ENCODE data around the gene TSPAN18.

Gene TSPAN18

GRCh38 chr11:44798607-44798972, 71.8 kb downstream of the TSPAN18 start:
- H2BK120ac ChIP-seq (ENCODE audit: low read depth, low read length): no peak overlapping the region
- H3K79me1 ChIP-seq (replicated peaks; ENCODE audit: low read length, poor library complexity, severe bottlenecking): no peaks in the 10 kb centered on the region

GRCh38 chr11:44799012-44799411, 72.2 kb downstream of the TSPAN18 start:
- H3K9ac ChIP-seq (ENCODE audit: low read length): no peak overlapping the region
- H3K36me3 ChIP-seq (ENCODE audit: control insufficient read depth in 1 of 2, insufficient read depth in 2 of 2, low read depth in 1 of 2, low read length in 2 of 2): no peaks in the 10 kb centered on the region
- no peak overlapping the region for H2BK15ac ChIP-seq (ENCODE audit: low read depth, poor library complexity, severe bottlenecking)
- no peak overlapping the region for H3K23ac ChIP-seq (ENCODE audit: low read length in 2 of 2)
- no peak for DNase-seq
- H3K79me1 ChIP-seq (replicated peaks; ENCODE audit: low read length, poor library complexity, severe bottlenecking): no peaks in the 10 kb centered on the region
- H3K9me3 ChIP-seq (ENCODE audit: control insufficient read depth, low read length): no peaks in the 10 kb centered on the region
- 86% methylated on average over 9 of the region's 10 CpGs for WGBS
- no peak overlapping the region for H2BK120ac ChIP-seq (ENCODE audit: low read depth, low read length)
- peaks cover 1% of the 10 kb centered on the region for H3K4me1 ChIP-seq (ENCODE audit: control insufficient read depth, insufficient read depth, low read depth, low read length)
- H3K27ac ChIP-seq (ENCODE audit: low read length, poor library complexity, severe bottlenecking): no peak overlapping the region
- H2BK5ac ChIP-seq (ENCODE audit: low read depth, low read length, poor library complexity, severe bottlenecking): no peak overlapping the region
- no peak overlapping the region for H2AK5ac ChIP-seq (ENCODE audit: low read length, severe bottlenecking)
- H3K14ac ChIP-seq (ENCODE audit: low read length in 2 of 2): no peak overlapping the region
- H3K4ac ChIP-seq (ENCODE audit: low read depth in 1 of 2, low read length in 2 of 2): no peak overlapping the region
- H3K27me3 ChIP-seq (ENCODE audit: control insufficient read depth in 1 of 2, insufficient read depth in 1 of 2, low read length in 2 of 2): peaks cover 78 to 91% of the 10 kb centered on the region in 2 experiments
- no peak overlapping the region for H4K91ac ChIP-seq (ENCODE audit: low read length)
- no peak overlapping the region for H2BK12ac ChIP-seq (ENCODE audit: low read length in 2 of 2)
- no peak overlapping the region for H3K4me3 ChIP-seq (ENCODE audit: insufficient read depth in 1 of 2, low read depth in 1 of 2, low read length in 2 of 2)
- no peak overlapping the region for H2AFZ ChIP-seq (ENCODE audit: low read depth, low read length)
- no peak overlapping the region for H3K4me2 ChIP-seq (ENCODE audit: low read length, poor library complexity, severe bottlenecking)
- no peak overlapping the region for H4K8ac ChIP-seq (ENCODE audit: low read length)
- no peak overlapping the region for H3K18ac ChIP-seq (ENCODE audit: low read depth in 1 of 2, low read length in 2 of 2)

More at GRCh38 chr11:44798607-44798972, 71.8 kb downstream of the TSPAN18 start:
- no peak overlapping the region for H3K4ac ChIP-seq (ENCODE audit: low read depth in 1 of 2, low read length in 2 of 2)
- no peak overlapping the region for H3K4me3 ChIP-seq (ENCODE audit: insufficient read depth in 1 of 2, low read depth in 1 of 2, low read length in 2 of 2)
- no peak overlapping the region for H3K27ac ChIP-seq (ENCODE audit: low read length, poor library complexity, severe bottlenecking)
- H3K27me3 ChIP-seq (ENCODE audit: control insufficient read depth in 1 of 2, insufficient read depth in 1 of 2, low read length in 2 of 2): peaks cover 81 to 91% of the 10 kb centered on the region in 2 experiments
- peaks cover 1% of the 10 kb centered on the region for H3K4me1 ChIP-seq (ENCODE audit: control insufficient read depth, insufficient read depth, low read depth, low read length)
- no peak overlapping the region for H3K4me2 ChIP-seq (ENCODE audit: low read length, poor library complexity, severe bottlenecking)
- H3K23ac ChIP-seq (ENCODE audit: low read length in 2 of 2): no peak overlapping the region
- H4K8ac ChIP-seq (ENCODE audit: low read length): no peak overlapping the region
- no peak overlapping the region for H4K91ac ChIP-seq (ENCODE audit: low read length)
- no peak overlapping the region for H3K14ac ChIP-seq (ENCODE audit: low read length in 2 of 2)
- H3K9ac ChIP-seq (ENCODE audit: low read length): no peak overlapping the region
- H3K9me3 ChIP-seq (ENCODE audit: control insufficient read depth, low read length): no peaks in the 10 kb centered on the region
- H2BK5ac ChIP-seq (ENCODE audit: low read depth, low read length, poor library complexity, severe bottlenecking): no peak overlapping the region
- no peak overlapping the region for H2BK15ac ChIP-seq (ENCODE audit: low read depth, poor library complexity, severe bottlenecking)
- no peak overlapping the region for H2AFZ ChIP-seq (ENCODE audit: low read depth, low read length)
- no peak overlapping the region for H2BK12ac ChIP-seq (ENCODE audit: low read length in 2 of 2)
- DNase-seq: no peak
- H3K18ac ChIP-seq (ENCODE audit: low read depth in 1 of 2, low read length in 2 of 2): no peak overlapping the region
- H2AK5ac ChIP-seq (ENCODE audit: low read length, severe bottlenecking): no peak overlapping the region
- H3K36me3 ChIP-seq (ENCODE audit: control insufficient read depth in 1 of 2, insufficient read depth in 2 of 2, low read depth in 1 of 2, low read length in 2 of 2): no peaks in the 10 kb centered on the region

- no peak overlapping the region for H3K14ac ChIP-seq (ENCODE audit: low read length in 2 of 2)
- no peak overlapping the region for H2BK120ac ChIP-seq (ENCODE audit: low read depth, low read length)
- H2BK5ac ChIP-seq (ENCODE audit: low read depth, low read length, poor library complexity, severe bottlenecking): no peak overlapping the region
- H3K27ac ChIP-seq (ENCODE audit: low read length, poor library complexity, severe bottlenecking): no peak overlapping the region
- no peaks in the 10 kb centered on the region for H3K9me3 ChIP-seq (ENCODE audit: control insufficient read depth, low read length)
- no peak overlapping the region for H3K4ac ChIP-seq (ENCODE audit: low read depth in 1 of 2, low read length in 2 of 2)
- H3K79me1 ChIP-seq (replicated peaks; ENCODE audit: low read length, poor library complexity, severe bottlenecking): no peaks in the 10 kb centered on the region
- no peak overlapping the region for H3K9ac ChIP-seq (ENCODE audit: low read length)
- no peak overlapping the region for H3K4me3 ChIP-seq (ENCODE audit: insufficient read depth in 1 of 2, low read depth in 1 of 2, low read length in 2 of 2)
- no peak overlapping the region for H3K4me2 ChIP-seq (ENCODE audit: low read length, poor library complexity, severe bottlenecking)
- H2AFZ ChIP-seq (ENCODE audit: low read depth, low read length): no peak overlapping the region
- no peak overlapping the region for H4K8ac ChIP-seq (ENCODE audit: low read length)
- no peaks in the 10 kb centered on the region for H3K36me3 ChIP-seq (ENCODE audit: control insufficient read depth in 1 of 2, insufficient read depth in 2 of 2, low read depth in 1 of 2, low read length in 2 of 2)
- H3K23ac ChIP-seq (ENCODE audit: low read length in 2 of 2): no peak overlapping the region
- peaks cover 1% of the 10 kb centered on the region for H3K4me1 ChIP-seq (ENCODE audit: control insufficient read depth, insufficient read depth, low read depth, low read length)
- no peak overlapping the region for H4K91ac ChIP-seq (ENCODE audit: low read length)
- H2BK12ac ChIP-seq (ENCODE audit: low read length in 2 of 2): no peak overlapping the region
- no peak overlapping the region for H3K18ac ChIP-seq (ENCODE audit: low read depth in 1 of 2, low read length in 2 of 2)
- DNase-seq: no peak
- H2BK15ac ChIP-seq (ENCODE audit: low read depth, poor library complexity, severe bottlenecking): no peak overlapping the region
- H3K27me3 ChIP-seq (ENCODE audit: control insufficient read depth in 1 of 2, insufficient read depth in 1 of 2, low read length in 2 of 2): peaks cover 63 to 83% of the 10 kb centered on the region in 2 experiments
- H2AK5ac ChIP-seq (ENCODE audit: low read length, severe bottlenecking): no peak overlapping the region
Observed at GRCh38 chr11:44802347-44802746, 75.6 kb downstream of the TSPAN18 start.

GRCh38 chr11:44803009-44803408, 76.2 kb downstream of the TSPAN18 start:
- Histone ChIP-seq H3K9me3 (ENCODE audit: control insufficient read depth, low read length) (no peaks in the 10 kb centered on the region), H3K4me2 (ENCODE audit: low read length, poor library complexity, severe bottlenecking) (no peak overlapping the region), H3K23ac (ENCODE audit: low read length in 2 of 2) (no peak overlapping the region), H3K14ac (ENCODE audit: low read length in 2 of 2) (no peak overlapping the region), H4K8ac (ENCODE audit: low read length) (no peak overlapping the region), H3K36me3 (ENCODE audit: control insufficient read depth in 1 of 2, insufficient read depth in 2 of 2, low read depth in 1 of 2, low read length in 2 of 2) (no peaks in the 10 kb centered on the region), H2BK120ac (ENCODE audit: low read depth, low read length) (no peak overlapping the region), H3K18ac (ENCODE audit: low read depth in 1 of 2, low read length in 2 of 2) (no peak overlapping the region), H2BK5ac (ENCODE audit: low read depth, low read length, poor library complexity, severe bottlenecking) (no peak overlapping the region), H2AK5ac (ENCODE audit: low read length, severe bottlenecking) (no peak overlapping the region), H2BK15ac (ENCODE audit: low read depth, poor library complexity, severe bottlenecking) (no peak overlapping the region), H3K27ac (ENCODE audit: low read length, poor library complexity, severe bottlenecking) (no peak overlapping the region), H3K4me1 (ENCODE audit: control insufficient read depth, insufficient read depth, low read depth, low read length) (peaks cover 1% of the 10 kb centered on the region), H3K4me3 (ENCODE audit: insufficient read depth in 1 of 2, low read depth in 1 of 2, low read length in 2 of 2) (no peak overlapping the region), H3K9ac (ENCODE audit: low read length) (no peak overlapping the region), H3K27me3 (ENCODE audit: control insufficient read depth in 1 of 2, insufficient read depth in 1 of 2, low read length in 2 of 2) (peaks cover 58 to 82% of the 10 kb centered on the region in 2 experiments), H3K4ac (ENCODE audit: low read depth in 1 of 2, low read length in 2 of 2) (no peak overlapping the region), H4K91ac (ENCODE audit: low read length) (no peak overlapping the region), H3K79me1 (replicated peaks; ENCODE audit: low read length, poor library complexity, severe bottlenecking) (no peaks in the 10 kb centered on the region), H2AFZ (ENCODE audit: low read depth, low read length) (no peak overlapping the region), H2BK12ac (ENCODE audit: low read length in 2 of 2) (no peak overlapping the region)
- 66% methylated on average over 3 of the region's 3 CpGs for WGBS
- DNase-seq: no peak

Data from mesenchymal stem cell (in vitro differentiated cells and primary cell).